GM23248 (cell line): ENCODE data around the gene AP1G2. TPM values are rescaled to one million over a fixed set of nuclear protein-coding genes. Genes with fewer than 3 reads are reported as not detected.

Experiments
- DNase-seq: peaks from one replicate; pipeline ENCODE4 v3.0.0-alpha.2; 2015
- H2AFZ ChIP-seq: fragments of 200-600 bp; sonication (generic); 2 replicates; pipeline ENCODE4 v1.6.1; 2016; ENCODE audit warnings: antibody characterized with exemption
- H3F3A ChIP-seq: fragments of 200-600 bp; sonication (generic); 2 replicates; pipeline ENCODE4 v1.6.1; 2016; ENCODE audit warnings: mild to moderate bottlenecking, antibody characterized with exemption, mixed run types; ENCODE audit not compliant: insufficient read depth
- H3K27ac ChIP-seq: fragments of 200-600 bp; sonication (generic); 2 replicates; pipeline ENCODE4 v1.5.1; 2016; ENCODE audit warnings: mild to moderate bottlenecking
- H3K27me3 ChIP-seq: fragments of 200-600 bp; sonication (generic); replicated peaks from 2 replicates; pipeline ENCODE4 v1.6.1; 2016; ENCODE audit warnings: mild to moderate bottlenecking; ENCODE audit not compliant: insufficient read depth
- H3K36me3 ChIP-seq: fragments of 200-600 bp; sonication (generic); 2 replicates; pipeline ENCODE4 v1.6.1; 2016; ENCODE audit warnings: low read depth, mild to moderate bottlenecking
- H3K4me1 ChIP-seq: fragments of 200-600 bp; sonication (generic); 2 replicates; pipeline ENCODE4 v1.6.1; 2016; ENCODE audit warnings: mild to moderate bottlenecking; ENCODE audit not compliant: insufficient read depth
- H3K4me2 ChIP-seq: fragments of 200-600 bp; sonication (generic); one replicate; pipeline ENCODE4 v1.6.1; 2016; ENCODE audit warnings: mild to moderate bottlenecking; ENCODE audit not compliant: unreplicated experiment
- H3K4me3 ChIP-seq: fragments of 200-600 bp; sonication (generic); 2 replicates; pipeline ENCODE4 v1.5.1; 2016; ENCODE audit warnings: mild to moderate bottlenecking
- H3K79me2 ChIP-seq: fragments of 200-600 bp; sonication (generic); 2 replicates; pipeline ENCODE4 v1.6.1; 2016; ENCODE audit warnings: mild to moderate bottlenecking; ENCODE audit not compliant: insufficient read depth
- H3K9ac ChIP-seq: fragments of 200-600 bp; sonication (generic); 2 replicates; pipeline ENCODE4 v1.6.1; 2016; ENCODE audit warnings: mild to moderate bottlenecking
- H3K9me2 ChIP-seq: fragments of 200-600 bp; sonication (generic); 2 replicates; pipeline ENCODE4 v1.6.1; 2016; ENCODE audit warnings: mixed run types, mild to moderate bottlenecking, moderate library complexity; ENCODE audit not compliant: insufficient read depth
- H3K9me3 ChIP-seq: fragments of 200-600 bp; sonication (generic); one replicate; pipeline ENCODE4 v1.6.1; 2017; ENCODE audit warnings: low read depth
- H4K20me1 ChIP-seq: fragments of 200-600 bp; sonication (generic); 2 replicates; pipeline ENCODE4 v1.6.0; 2016; ENCODE audit not compliant: insufficient read depth
- EZH2 ChIP-seq: fragments of 200-600 bp; sonication (generic); IDR thresholded peaks from 2 replicates; pipeline ENCODE4 v1.6.1; 2018; ENCODE audit warnings: antibody characterized with exemption, mild to moderate bottlenecking; ENCODE audit not compliant: insufficient read depth, poor library complexity, severe bottlenecking
- EZH2phosphoT487 ChIP-seq: fragments of 200-600 bp; sonication (generic); IDR thresholded peaks from 2 replicates; pipeline ENCODE4 v1.6.1; 2018; ENCODE audit warnings: antibody characterized with exemption, moderate library complexity, mild to moderate bottlenecking, low read depth; ENCODE audit not compliant: insufficient read depth
- WGBS, 2 experiments: methylation state at CpG; one replicate each; pipeline ENCODE4 v1.1.6; 2015 to 2017; ENCODE audit warnings: low lambda C conversion rate in 2 of 2, low coverage in 1 of 2; ENCODE audit errors: missing lambda C conversion rate in 2 of 2; 5-methylcytosine and 5-hydroxymethylcytosine counted together
- in situ Hi-C: fragments of 300-500 bp; cut with MboI; formaldehyde crosslinking; loops from 2 replicates; pipeline ENCODE4 v1.15.0; 2020
- polyA plus RNA-seq: library from polyadenylated mRNA; unstranded; fragments of >200 nt; fragmentation: Nextera tagmentation; extraction: Ambion mirVana; gene quantifications from 2 replicates; pipeline ENCODE4 v1.2.1, GENCODE V29; 2016
- total RNA-seq: library from RNA; depleted of rRNA; stranded (reverse); fragments of >200 nt; shearing (Covaris generic); gene quantifications from 2 replicates; pipeline ENCODE4 v1.2.3, GENCODE V29; 2014

AP1G2 gene
- total and polyA plus RNA-seq, 2 experiments from 2014 or later = 10.2 to 13.7 TPM

- TF ChIP-seq EZH2 = no peak
- no peak for TF ChIP-seq EZH2phosphoT487
- no peak overlapping the region for H3K9ac ChIP-seq
- H3K9me3 ChIP-seq = no peaks in the 10 kb centered on the region
- H3K4me2 ChIP-seq = no peak overlapping the region
- no peaks in the 10 kb centered on the region for H3K36me3 ChIP-seq
- peaks cover 14% of the 10 kb centered on the region; the same call in 1 of the 2 replicates for H3F3A ChIP-seq
- H3K9me2 ChIP-seq = no peaks in the 10 kb centered on the region
- H3K27me3 ChIP-seq = no peaks in the 10 kb centered on the region
- in situ Hi-C loops = no loop called here
- DNase-seq = no peak
- H4K20me1 ChIP-seq = no peaks in the 10 kb centered on the region
- H2AFZ ChIP-seq = no peak overlapping the region
- H3K79me2 ChIP-seq = no peaks in the 10 kb centered on the region
- peaks cover 6% of the 10 kb centered on the region for H3K4me1 ChIP-seq
- no peak overlapping the region for H3K4me3 ChIP-seq
- 77 to 82% methylated on average over 13 of the region's 13 CpGs for WGBS, 2 experiments
- H3K27ac ChIP-seq = no peak overlapping the region
These were observed 3.3 kb downstream of the AP1G2 start for GRCh38 chr14:23564181-23564812.

- no peak for TF ChIP-seq EZH2
- TF ChIP-seq EZH2phosphoT487 = no peak
- Histone ChIP-seq H3K4me3 (no peak overlapping the region), H3K9me3 (no peaks in the 10 kb centered on the region), H3K9me2 (no peaks in the 10 kb centered on the region), H3K27ac (no peak overlapping the region), H3F3A (peaks cover 14% of the 10 kb centered on the region; the same call in 1 of the 2 replicates), H4K20me1 (no peaks in the 10 kb centered on the region), H3K79me2 (no peaks in the 10 kb centered on the region), H3K36me3 (no peaks in the 10 kb centered on the region; the same call in 1 of the 2 replicates), H3K9ac (no peak overlapping the region), H3K27me3 (no peaks in the 10 kb centered on the region), H3K4me1 (peaks cover 6% of the 10 kb centered on the region), H2AFZ (no peak overlapping the region), H3K4me2 (no peak overlapping the region)
- in situ Hi-C loops = no loop called here
- no peak for DNase-seq
- WGBS, 2 experiments = 76 to 78% methylated on average over 14 of the region's 14 CpGs
These were observed 4.0 kb downstream of the AP1G2 start for GRCh38 chr14:23563473-23564180.

- H2AFZ ChIP-seq = no peak overlapping the region
- peaks cover 6% of the 10 kb centered on the region for H3K4me1 ChIP-seq
- no peaks in the 10 kb centered on the region for H3K9me2 ChIP-seq
- H3K9ac ChIP-seq = no peak overlapping the region
- no peaks in the 10 kb centered on the region; the same call in 1 of the 2 replicates for H3K36me3 ChIP-seq
- H4K20me1 ChIP-seq = no peaks in the 10 kb centered on the region
- in situ Hi-C loops = no loop called here
- TF ChIP-seq EZH2 = no peak
- no peak for TF ChIP-seq EZH2phosphoT487
- peaks cover 14% of the 10 kb centered on the region; the same call in 1 of the 2 replicates for H3F3A ChIP-seq
- no peak overlapping the region for H3K27ac ChIP-seq
- no peaks in the 10 kb centered on the region for H3K9me3 ChIP-seq
- no peaks in the 10 kb centered on the region for H3K27me3 ChIP-seq
- peak; percentile 48 for DNase-seq
- no peak overlapping the region for H3K4me3 ChIP-seq
- WGBS, 2 experiments = 73 to 80% methylated on average over 2 of the region's 2 CpGs
- H3K4me2 ChIP-seq = no peak overlapping the region
- peaks cover 5% of the 10 kb centered on the region; the same call in 1 of the 2 replicates for H3K79me2 ChIP-seq
These were observed 4.6 kb downstream of the AP1G2 start for GRCh38 chr14:23562822-23563472.
